ENCODE measurements around the gene CERS2.

Gene CERS2, protein sequence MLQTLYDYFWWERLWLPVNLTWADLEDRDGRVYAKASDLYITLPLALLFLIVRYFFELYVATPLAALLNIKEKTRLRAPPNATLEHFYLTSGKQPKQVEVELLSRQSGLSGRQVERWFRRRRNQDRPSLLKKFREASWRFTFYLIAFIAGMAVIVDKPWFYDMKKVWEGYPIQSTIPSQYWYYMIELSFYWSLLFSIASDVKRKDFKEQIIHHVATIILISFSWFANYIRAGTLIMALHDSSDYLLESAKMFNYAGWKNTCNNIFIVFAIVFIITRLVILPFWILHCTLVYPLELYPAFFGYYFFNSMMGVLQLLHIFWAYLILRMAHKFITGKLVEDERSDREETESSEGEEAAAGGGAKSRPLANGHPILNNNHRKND

GRCh38 chr1:150974580-150975478 lies at the start of gene CERS2:
Gene CERS2, minus strand, starts transcription at chr1:150974835. Its CDS starts 5,745 bp downstream, at chr1:150969090.
- DNase-seq, result peak; percentile 78 to 82

GRCh38 chr1:151013518-151013917 lies 38.9 kb upstream of the CERS2 start:
- no peak for DNase-seq

GRCh38 chr1:151012684-151013471 lies 38.2 kb upstream of the CERS2 start:
- DNase-seq, result no peak

- DNase-seq, result no peak
Observed at GRCh38 chr1:151011154-151011850, 36.7 kb upstream of the CERS2 start.

DNA sequence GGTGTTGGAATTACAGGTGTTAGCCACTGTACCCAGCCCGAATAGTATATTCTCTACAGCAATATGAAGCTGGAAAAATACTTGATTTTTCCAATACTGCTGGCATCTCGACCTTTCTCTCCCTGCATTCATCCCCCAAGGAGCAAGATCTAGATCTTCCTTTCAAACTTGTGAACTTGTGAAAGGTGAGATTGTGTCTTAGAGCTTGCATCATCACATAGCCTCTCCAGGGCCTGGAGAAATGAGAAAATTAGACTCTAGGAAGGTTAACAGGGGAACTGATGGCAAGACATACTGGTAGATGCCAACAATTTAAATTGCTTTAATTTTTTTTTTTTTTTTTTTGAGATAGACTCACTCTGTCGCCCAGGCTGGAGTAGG lies 35.7 kb upstream of the CERS2 start:
- no peak for DNase-seq

GRCh38 chr1:151009674-151010345 lies 35.2 kb upstream of the CERS2 start:
- DNase-seq, result no peak

- DNase-seq, result no peak
Observed at GRCh38 chr1:151009206-151009587, 34.6 kb upstream of the CERS2 start.

DNA sequence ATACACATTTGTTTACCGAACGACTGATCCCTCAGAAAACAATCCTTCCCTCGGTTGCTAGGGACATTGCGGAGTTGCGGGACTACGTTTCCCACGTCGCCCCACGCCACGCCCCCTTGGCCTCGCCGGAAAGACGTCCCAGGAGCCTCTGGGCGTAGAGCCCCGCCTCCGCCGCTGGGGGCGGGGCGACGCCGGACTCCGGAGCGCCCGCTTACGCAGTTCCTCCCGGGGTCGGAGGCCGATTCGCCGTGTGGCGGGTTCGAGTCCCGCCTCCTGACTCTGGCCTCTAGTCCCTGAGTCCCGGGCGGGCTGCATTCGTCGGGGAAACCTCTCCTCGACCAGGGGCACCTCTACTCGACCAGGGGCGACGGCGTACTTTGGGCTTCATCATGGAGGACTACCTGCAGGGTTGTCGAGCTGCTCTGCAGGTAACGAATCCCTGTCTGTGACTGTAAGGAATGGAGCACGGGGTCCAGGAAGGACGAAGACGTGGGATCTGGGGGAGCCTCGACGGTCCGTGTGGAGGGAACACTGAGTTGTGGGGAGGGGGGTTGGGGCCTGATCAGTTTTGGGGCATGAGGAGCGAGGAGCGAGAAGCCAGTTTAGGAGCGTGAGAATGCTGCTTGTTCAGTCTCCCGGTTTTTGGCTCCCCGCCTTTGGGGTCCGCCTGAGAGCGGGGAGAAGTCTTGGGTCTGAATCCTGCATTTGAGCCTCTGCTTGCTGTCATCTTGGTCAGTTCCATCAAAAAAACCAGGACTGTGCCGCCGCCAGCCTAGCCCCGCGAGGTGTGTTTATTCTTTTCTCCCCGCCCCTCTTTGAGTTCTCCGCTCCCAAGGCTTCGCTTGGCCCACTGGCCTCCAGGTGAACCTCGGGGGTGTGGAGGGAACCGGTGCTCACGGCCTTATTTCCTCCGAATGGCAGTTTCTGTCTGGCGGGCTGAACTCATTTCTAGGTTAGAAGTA lies 33.9 kb upstream of the CERS2 start, which contains the start of gene PRUNE1:
PRUNE1 (plus strand) TSS at position 206 of the 962 bp plus-strand sequence; CDS start at position 390, 184 bp downstream.
- DNase-seq, result peak; percentile 99

DNA sequence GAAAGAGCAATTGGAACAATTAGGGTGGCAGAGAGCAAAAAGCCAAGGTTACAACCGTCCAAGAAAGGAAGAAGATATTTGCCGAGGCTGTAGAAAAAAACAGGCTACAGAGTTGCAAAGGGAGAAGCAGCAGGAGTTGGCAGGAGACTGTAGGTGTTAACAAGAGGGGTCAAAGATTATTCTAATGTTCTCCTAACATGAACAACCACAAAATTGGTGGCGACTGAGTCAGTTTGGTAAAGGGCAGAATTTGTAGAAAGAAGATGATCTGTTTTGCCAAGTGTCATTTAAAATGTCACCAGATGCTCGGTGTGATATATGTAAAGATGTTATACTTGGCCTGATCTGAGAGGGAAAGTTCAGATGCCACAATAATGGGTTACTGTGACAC lies 33.2 kb upstream of the CERS2 start:
- no peak for DNase-seq

DNA sequence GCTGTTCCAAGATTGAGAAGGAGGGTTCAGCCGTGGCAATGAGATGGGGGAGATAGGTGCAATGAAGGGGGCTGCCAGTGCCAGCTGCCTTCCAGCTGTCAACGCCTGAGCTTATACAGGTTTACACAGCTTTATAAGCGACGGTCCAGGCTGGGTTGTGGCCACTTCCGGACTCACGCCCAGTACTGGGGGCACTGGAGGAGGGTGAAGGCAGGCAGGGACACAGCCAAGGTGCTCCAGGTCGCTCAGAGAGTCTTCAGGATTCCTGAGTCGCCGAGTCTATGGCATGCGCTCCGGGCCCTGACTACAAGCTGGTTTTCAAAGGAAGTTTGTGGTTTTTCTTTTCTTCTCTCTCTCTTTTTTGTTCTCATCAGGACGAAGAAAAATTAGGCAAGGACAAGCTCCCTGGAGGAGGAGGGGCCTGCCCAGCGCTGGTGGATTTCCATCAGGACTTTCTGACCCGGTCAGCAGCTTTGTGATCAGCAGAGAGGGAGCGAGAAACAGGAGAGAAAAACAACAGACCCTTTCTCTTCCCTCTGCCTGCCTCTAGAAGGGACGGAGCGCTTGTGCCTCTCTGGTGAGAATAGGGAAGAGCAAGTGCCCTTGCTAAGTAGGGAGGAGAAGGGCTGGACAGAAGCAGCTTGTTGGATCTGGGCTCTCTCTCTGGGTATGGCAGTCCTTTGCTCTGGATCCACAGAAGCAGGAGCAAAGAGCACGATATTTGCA lies 31.9 kb upstream of the CERS2 start, which contains the start of gene MINDY1:
MINDY1 (minus strand) TSS at position 576 of the 726 bp plus-strand sequence. CDS start 4,285 bp downstream, outside the sequence.
- DNase-seq, result peak; percentile 49 to 61

DNA sequence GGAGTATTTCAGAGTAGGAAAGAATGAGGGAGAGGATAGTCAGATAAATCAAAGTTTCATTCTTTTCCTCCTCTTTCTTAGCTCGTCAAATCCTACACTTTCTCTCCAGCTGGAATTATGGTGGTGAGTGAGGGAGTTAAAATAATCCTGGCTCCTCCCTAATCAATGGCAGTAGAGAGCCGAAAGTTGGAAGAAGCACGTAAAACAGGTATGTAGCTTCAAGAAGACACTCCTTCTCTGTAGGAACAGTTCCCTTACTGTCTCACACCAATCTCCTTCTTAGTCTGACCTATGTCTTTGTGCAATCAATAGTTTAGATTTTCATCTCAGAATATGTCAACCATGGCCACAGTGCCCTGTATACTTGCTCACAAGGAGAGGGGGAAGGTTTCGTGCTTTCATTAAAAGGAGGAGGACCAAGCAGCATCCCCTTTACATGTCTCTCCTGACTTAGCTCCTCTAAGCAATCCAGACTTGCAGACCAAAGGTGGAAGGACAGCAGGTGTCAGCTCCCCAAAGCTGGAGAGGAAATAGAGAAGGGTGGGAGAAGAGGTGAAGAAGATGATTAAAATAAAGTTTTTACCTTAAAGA lies 31.2 kb upstream of the CERS2 start:
- no peak for DNase-seq

DNA sequence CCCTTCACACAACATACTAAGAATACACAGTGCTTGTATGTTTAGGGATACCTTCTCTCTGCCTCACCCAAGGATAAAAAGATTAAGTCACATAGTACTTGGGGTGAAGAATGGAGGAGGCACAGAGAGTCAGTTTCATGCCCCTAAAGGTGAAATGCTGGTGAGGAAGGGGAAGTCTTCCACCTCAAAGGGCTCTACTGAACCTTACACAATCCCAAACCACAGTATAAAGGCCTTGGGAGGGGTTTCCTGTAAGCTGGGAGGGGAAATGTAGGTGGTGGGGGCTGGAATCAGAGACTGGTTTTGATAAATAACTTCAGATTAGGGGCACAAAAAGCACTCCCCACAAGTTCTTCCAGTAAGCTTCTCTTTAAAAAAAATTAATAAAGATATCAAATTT lies 28.5 kb upstream of the CERS2 start:
- peak in 1 of 2 donors; percentile 46 for DNase-seq

DNA sequence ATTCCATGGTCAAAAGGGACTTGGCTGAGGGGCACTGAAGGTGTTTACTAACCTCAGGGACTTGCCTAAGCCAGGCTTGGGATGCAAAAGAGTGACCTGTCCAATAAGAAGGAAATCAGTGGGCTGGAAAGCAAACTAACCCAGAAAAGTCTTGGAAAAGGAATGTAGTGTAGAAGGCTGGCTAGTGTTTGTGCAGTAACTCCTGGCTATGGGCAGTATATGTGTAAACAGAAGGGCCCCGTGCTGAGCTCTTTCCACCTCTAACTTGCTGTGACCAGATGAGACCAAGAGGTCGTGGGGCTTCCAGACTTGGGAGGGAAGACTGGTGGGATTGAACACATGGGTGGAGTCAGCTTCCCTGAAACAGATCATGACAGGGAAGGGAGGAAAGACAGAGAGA lies 28.0 kb upstream of the CERS2 start:
- no peak for DNase-seq

- no peak for DNase-seq
Observed at GRCh38 chr1:151002051-151002450, 27.4 kb upstream of the CERS2 start.

GRCh38 chr1:151001602-151002001 lies 27.0 kb upstream of the CERS2 start:
- no peak for DNase-seq

- DNase-seq, result no peak
Observed at GRCh38 chr1:151000408-151000807, 25.8 kb upstream of the CERS2 start.

DNA sequence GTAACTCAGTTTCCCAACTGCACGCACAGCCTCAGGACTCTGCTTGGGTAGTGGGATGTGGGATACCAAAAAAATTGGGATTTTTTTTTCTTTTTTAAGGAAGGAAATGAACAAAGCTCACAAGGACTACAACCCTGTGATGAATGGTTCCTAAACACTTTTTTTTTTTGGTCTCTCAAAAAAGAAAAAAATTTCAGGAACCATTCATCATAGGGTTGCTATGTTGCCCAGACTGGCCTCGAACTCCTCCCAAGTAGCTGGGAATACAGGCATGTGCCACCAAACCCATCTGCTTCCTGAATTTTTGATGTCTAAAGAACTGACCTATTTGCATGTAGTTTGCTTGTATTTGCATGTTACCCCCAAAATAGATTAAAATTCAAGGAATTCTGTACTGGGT lies 25.3 kb upstream of the CERS2 start:
- no peak for DNase-seq

DNA sequence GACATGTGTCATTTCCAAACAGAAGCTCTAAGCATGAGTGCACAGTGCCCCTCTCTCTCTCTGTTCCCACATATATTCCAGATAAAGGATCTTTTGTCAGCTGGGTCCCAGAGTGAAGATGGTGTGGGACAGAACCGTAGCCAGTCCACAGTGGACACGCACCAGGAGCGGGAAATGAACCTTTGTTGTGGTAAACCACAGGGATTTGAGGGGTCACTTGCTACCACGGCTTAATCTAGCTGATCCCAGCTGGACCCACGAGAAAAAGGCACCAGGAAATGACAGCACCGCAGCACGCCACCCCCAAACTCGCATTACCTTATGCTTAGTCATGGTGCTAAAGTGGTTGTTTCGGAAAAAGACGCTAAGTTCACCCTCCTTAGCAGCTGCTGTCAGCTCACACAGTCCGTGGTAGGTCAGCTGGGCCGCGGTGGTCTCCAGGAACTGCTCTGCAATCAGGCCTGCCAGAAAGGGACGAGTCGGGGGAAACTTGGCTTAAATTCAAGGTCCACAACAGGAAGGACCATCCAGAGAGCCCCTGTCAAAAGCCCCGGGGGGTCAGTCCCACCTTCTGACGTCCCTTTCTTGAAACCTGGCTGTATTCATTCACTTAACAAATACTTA lies 24.5 kb upstream of the CERS2 start:
- no peak for DNase-seq

DNA sequence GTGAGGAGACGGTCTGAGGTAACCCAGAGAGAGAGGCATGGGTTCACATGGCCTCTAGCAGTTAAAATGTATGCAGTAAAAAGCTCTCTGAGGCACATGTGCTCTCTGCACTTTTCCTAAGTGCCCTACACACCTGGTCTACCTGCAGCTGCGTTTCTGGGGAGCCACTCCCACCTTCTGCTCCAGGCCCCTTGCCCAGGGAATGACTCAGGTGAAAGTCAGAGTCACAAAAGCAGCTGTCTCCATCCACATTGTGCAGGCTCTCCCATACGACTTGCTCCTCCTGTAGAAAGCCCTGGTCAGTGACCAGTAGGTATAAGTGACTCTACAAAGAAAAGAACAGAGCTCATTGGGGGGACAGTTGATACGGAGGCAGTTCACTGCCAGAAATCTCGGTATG lies 23.3 kb upstream of the CERS2 start:
- DNase-seq, result no peak
